ENCODE results near the gene MEGF10.

DNA sequence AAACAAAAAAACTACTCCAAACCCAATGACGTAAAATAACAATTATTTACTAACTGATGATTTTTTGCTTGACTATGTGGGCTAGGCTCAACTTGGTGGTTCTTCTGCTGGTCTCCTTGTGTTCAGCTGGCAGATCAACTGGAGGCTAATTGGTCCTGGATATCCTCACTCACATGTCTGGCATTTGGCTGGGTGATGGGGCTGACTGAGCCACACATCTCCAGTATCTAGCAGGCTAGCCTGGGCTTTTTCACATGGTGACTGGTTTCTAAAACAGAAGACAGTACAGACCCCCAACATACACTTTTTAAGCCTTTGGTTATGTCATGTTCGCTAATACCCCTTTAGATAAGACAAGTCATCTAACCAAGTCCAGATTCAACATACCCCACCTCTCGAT lies 122.1 kb downstream of the MEGF10 start:
- TF ChIP-seq EZH2phosphoT487 (IDR thresholded peaks at IDR 0.05; ENCODE audit: borderline replicate concordance, low read depth, low read length): no peak
- TF ChIP-seq, protein P1, sequence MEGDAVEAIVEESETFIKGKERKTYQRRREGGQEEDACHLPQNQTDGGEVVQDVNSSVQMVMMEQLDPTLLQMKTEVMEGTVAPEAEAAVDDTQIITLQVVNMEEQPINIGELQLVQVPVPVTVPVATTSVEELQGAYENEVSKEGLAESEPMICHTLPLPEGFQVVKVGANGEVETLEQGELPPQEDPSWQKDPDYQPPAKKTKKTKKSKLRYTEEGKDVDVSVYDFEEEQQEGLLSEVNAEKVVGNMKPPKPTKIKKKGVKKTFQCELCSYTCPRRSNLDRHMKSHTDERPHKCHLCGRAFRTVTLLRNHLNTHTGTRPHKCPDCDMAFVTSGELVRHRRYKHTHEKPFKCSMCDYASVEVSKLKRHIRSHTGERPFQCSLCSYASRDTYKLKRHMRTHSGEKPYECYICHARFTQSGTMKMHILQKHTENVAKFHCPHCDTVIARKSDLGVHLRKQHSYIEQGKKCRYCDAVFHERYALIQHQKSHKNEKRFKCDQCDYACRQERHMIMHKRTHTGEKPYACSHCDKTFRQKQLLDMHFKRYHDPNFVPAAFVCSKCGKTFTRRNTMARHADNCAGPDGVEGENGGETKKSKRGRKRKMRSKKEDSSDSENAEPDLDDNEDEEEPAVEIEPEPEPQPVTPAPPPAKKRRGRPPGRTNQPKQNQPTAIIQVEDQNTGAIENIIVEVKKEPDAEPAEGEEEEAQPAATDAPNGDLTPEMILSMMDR (conservative IDR thresholded peaks at IDR 0.05; ENCODE audit: low read length): no peak

All from OCI-LY7 (cell line).